HG03060 (cell line): ENCODE data around the gene CBFA2T3.

Source experiments
- ATAC-seq: cut with Tn5 transposase; IDR thresholded peaks from one replicate; pipeline ENCODE4 v1.9.1; 2021; ENCODE audit warnings: low read depth, moderate number of reproducible peaks; ENCODE audit not compliant: unreplicated experiment

CBFA2T3 gene

GRCh38 chr16:88866151-88866920, 110.7 kb downstream of the CBFA2T3 start, which contains the start of gene PABPN1L:
PABPN1L (minus strand) TSS chr16:88866660; CDS start chr16:88866606, 54 bp downstream.
- no peak for ATAC-seq

DNA sequence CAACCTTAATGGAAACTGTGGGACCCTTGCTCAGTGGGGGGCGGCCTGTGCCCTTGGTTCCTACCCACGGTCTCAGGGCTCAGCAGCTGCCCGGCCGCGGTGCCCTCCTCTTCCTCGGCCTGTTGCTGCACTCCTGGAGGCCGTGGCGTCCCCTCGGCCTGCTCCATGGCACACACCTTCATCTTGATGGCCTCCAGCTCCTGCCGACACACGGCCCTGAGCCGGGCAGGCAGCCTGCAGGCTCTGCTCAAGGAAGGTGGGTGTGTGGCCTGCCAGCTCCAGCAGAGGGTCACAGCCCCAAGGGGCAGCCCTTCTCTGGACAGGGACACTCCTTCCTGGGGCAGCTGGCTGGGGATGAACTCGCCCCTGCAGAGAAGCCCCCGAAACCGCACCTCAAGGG, 111.3 kb downstream of the CBFA2T3 start:
- ATAC-seq, result no peak

DNA sequence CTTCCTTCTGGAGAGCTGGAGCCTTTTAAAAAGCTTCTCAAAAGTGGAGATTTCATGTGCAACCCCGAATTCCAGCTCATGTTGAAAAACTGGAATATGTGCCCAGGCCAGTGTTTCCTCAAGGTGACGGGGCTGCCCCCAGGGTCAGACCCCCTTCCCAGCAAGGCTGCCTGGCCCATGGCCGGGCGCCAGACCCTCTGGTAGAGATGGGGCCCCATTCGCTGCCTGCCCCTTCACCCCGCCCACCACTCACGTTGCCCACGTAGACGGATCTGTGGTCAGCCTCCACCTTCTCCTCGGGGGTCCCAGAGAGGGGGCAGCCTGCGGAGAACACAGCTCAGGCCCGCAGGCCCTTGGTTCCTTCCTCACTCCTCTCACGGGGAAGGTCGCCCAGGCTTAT, 111.7 kb downstream of the CBFA2T3 start:
- no peak for ATAC-seq

GRCh38 chr16:88864521-88864920, 112.5 kb downstream of the CBFA2T3 start:
- no peak for ATAC-seq

DNA sequence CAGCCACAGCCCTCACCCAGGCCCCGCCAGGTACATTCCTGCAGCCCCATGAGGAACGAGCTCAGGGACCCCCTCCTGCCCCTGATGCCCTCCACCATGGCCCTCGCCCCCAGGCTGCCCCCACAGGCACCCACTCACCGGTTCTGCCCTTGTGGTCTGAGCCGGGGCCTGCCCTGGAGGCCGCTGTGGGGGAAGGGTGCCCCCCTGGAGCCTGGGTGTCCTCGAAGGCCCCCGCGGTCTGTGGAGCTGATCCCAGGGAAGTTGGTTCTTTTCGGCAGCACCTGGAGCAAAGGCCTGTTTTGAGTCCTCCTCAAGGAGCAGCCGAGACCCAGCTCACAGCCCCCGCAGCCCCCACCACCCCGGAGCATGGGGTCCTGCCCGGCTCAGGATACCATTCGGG, 112.9 kb downstream of the CBFA2T3 start:
- ATAC-seq, result no peak

GRCh38 chr16:88863426-88863825, 113.6 kb downstream of the CBFA2T3 start:
- no peak for ATAC-seq

DNA sequence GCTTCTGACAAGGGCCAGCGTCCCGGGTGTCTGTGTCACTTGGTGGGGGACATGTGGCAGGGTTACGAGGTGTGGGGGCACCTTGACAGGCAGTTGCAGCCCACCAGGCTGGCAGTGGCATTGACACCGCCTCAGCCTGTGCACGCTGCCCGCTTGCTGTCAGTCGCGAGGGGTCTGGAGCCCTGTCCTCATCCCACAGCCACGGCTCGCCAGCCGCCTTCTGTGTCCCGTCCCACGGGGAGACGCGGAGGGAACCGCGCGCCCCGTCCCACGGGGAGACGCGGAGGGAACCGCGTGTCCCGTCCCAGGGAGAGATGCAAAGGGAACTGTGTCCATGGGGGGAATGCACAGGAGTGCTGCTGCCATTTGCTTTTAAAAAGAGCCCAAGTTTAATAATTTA, 114.0 kb downstream of the CBFA2T3 start:
- ATAC-seq, result no peak

DNA sequence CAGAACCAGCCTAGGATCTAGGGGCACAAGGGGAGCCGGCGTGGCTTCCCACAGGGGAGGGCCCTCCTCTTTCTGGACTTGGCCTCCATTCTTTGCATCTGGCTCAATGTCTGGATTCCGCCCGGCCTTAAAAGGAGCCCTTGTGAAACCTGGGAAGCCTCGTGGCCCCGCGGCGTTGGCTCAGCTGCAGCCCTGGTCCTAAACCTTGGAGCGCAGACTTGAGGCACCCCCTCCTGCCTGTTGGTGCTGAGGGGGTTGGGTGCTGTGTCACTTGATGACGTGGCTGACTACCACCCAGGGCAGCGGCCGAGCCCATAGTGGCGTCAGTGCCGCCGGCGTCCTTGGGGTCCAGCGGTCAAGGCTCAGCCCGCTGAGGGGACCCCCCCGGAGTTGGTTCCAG, 115.6 kb downstream of the CBFA2T3 start:
- no peak for ATAC-seq

- ATAC-seq, result no peak
Observed at GRCh38 chr16:88859381-88860091, 117.5 kb downstream of the CBFA2T3 start.

GRCh38 chr16:88857728-88858339, 119.2 kb downstream of the CBFA2T3 start:
- ATAC-seq, result no peak

GRCh38 chr16:88856828-88857727, 119.9 kb downstream of the CBFA2T3 start, which contains the start of the genes GALNS and TRAPPC2L:
GALNS (minus strand) TSS chr16:88856947; CDS start chr16:88856877, 70 bp downstream.
TRAPPC2L (plus strand) TSS chr16:88857127; CDS start chr16:88857151, 24 bp downstream.
- ATAC-seq, result peak; percentile 52

- ATAC-seq, result no peak
Observed at GRCh38 chr16:88856122-88856827, 120.7 kb downstream of the CBFA2T3 start.

DNA sequence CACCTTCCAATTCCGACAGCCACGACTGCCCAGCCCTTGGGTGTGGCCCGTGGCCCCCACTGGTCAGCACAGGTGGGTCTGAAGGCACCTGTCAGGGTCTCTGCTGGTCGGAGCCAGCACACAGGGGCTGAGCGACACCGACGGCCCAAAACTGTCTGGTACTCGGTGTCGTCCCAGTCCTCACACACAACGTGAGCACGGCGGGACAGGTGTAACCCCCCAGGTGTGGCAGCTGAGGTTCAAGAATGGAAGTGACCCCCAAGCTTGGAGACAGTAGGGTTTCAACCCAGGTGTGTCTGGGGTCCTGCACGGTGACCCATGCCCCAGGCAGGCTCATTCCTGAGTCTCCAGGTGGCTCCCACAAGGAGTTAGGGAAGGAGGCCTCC, 121.3 kb downstream of the CBFA2T3 start:
- ATAC-seq, result no peak

GRCh38 chr16:88855176-88855575, 121.8 kb downstream of the CBFA2T3 start:
- ATAC-seq, result no peak

GRCh38 chr16:88854306-88855111, 122.5 kb downstream of the CBFA2T3 start:
- no peak for ATAC-seq

- ATAC-seq, result no peak
Observed at GRCh38 chr16:88853325-88853941, 123.6 kb downstream of the CBFA2T3 start.

- no peak for ATAC-seq
Observed at GRCh38 chr16:88851616-88852015, 125.4 kb downstream of the CBFA2T3 start.

GRCh38 chr16:88850531-88851199, 126.3 kb downstream of the CBFA2T3 start:
- ATAC-seq, result no peak
